ENCODE results near the gene RPGRIP1L.

GRCh38 chr16:53745086-53745485 is 41.4 kb upstream of the RPGRIP1L start:
- peak in 1 of 2 donors; percentile 12 for TF ChIP-seq POLR2A (IDR thresholded peaks at IDR 0.05)
- TF ChIP-seq CTCF (IDR thresholded peaks at IDR 0.05): no peak

Data from adrenal gland (tissue), 5 donors.